GM12801 (cell line): Measurements from ENCODE around the gene FIBIN.

Experiments
- TF ChIP-seq, protein P1 (sequence below): IDR thresholded peaks from one replicate; pipeline ENCODE4 v1.5.1; 2011; ENCODE audit warnings: control low read depth; ENCODE audit not compliant: insufficient read length; ENCODE audit errors: extremely low read depth

FIBIN gene

DNA sequence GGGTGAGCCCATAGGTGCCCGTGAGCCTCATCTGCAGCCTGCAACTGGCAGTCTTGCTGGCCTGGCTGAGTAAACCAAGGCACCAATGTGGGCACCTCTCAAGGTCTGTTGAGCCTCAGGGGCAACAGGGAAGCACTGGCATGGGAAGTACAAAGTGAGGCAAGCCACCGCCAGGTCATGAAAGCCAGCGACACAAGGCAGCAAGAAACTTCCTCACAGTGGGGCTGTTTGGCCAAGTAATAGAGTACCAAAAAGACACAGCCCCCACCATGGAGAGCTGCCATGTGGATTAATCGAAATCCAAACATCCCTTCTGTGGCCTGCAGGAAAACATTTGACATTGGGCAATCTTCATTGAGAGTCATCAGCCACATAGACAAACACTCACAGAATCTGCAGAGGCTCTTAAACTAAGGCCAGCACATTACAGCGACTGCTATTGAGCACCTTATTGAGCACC, 43.6 kb upstream of the FIBIN start:
- TF ChIP-seq, protein P1, sequence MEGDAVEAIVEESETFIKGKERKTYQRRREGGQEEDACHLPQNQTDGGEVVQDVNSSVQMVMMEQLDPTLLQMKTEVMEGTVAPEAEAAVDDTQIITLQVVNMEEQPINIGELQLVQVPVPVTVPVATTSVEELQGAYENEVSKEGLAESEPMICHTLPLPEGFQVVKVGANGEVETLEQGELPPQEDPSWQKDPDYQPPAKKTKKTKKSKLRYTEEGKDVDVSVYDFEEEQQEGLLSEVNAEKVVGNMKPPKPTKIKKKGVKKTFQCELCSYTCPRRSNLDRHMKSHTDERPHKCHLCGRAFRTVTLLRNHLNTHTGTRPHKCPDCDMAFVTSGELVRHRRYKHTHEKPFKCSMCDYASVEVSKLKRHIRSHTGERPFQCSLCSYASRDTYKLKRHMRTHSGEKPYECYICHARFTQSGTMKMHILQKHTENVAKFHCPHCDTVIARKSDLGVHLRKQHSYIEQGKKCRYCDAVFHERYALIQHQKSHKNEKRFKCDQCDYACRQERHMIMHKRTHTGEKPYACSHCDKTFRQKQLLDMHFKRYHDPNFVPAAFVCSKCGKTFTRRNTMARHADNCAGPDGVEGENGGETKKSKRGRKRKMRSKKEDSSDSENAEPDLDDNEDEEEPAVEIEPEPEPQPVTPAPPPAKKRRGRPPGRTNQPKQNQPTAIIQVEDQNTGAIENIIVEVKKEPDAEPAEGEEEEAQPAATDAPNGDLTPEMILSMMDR, result no peak

DNA sequence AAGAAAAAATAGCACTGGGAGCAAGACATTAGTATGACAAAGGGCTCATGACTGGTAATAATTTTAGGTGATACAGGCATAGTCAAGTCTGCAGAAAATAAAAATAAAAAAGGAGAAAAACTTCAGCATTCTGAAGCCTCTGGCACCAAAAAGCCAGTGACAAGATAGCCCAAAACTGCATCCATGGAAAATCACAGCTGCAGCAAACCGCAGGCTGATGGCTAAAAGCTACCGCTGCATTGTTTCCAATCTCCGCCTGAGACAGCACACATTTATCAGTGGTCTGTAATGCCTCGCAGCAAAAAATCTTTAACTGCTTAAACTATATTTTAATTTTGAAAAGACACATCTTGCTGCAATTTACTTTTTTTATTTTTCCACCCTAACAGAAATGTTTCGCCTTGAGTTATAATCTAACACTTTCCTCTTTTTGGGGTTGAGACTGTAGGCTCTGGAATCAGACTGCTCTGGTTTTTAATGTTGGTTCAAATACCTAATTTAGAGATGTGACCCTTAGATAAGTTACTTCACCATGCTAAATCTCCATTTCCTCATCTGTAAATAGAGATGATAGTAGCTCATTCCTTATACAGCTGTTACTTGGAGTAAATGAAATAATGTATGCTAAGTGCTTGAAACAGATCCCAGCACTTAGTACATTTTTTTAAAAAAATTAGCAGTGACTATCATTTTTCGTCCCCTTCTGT, 42.0 kb upstream of the FIBIN start:
- TF ChIP-seq, protein P1, result no peak

DNA sequence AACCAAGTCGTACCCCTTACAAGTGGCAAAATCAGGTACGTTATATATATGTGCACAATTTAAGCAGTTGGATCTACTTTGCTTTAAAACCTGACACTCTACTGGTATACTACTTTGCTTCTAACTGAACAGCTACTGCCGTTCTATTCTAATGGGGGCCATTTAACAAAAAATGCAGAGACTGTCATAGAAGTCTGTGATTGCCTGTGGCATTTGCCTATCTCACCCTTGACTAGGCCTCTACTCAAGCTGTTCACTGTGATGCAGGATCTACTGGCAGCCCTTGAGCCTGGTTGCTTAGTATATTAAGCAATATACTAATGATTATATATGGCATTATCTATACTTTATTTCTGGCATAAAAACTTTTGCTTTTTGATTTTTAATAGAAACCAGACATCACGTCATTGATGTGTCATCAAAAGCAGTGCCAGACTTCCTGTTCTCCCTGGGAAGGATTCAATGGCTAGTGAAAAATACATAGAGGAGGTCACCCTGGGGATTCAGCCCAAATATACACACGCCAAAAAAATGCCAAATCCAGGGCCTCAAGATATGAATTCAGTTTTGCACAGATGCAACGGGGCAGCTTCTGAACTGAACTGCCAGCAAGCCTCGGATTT, 40.0 kb upstream of the FIBIN start:
- TF ChIP-seq, protein P1, result no peak

DNA sequence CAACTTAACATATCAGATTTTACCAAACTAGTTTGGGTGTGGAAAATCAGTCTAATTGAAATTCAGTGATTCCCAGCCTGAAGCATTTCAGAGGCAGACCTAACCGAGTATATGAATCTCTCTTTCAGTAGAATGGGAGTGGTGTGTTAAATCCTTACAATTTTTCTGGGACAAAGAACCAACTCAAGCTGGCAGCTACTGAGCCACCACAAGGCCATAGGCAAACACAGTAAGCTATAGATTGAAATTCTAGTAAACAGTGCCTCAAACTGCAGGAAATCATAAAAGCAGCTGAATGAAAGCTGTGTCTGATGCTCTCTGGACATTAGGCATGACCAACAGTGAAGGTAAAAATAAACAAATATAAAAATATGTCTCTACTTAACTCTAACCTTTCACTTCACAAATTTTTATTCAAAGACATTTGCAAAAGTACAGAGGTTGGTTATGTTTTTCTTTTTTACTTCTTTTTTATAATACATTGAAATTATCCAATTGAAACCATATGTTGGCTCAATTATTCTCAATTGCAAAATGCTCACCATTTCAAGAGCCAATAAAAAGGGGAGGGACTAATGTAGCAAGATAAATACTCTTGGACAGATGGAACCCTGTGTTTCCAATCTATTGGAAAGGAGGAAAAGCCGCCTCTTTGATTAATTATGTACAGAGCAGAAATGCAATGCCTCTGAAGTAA, 35.8 kb upstream of the FIBIN start:
- TF ChIP-seq, protein P1, result no peak

DNA sequence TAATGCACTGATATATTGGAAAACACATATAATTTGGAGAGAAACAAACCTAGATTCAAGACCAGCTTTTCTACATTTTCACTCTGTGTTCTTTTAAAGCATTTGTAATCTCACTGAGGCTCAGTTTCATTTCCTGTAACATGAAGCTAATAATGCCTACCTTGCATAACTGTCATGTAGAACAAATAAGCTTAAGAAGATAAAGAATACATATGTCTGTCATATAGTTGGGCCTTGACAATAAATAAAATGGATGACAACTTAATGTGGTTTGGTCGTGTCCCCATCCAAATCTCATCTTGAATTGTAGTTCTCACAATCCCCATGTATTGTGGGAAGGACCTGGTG, 35.2 kb upstream of the FIBIN start:
- TF ChIP-seq, protein P1, result no peak

DNA sequence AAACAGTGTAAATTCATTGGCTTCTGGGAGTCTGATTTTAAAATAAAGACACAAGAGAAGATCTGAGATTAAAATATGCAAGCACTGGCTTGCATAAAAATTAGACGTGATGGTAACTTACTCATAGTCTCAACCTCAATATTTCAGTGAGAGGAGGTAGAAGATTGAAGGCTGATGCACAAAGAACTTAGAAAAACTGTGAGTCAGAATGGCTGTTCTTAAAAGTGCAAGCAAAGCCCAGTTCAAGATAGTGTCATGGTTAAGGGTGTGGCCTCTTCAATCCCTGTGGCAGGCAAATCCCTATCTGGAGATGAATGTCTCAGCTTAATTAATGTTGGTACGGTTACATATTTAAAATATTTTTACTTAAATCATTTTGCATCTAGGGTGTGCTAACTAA, 33.6 kb upstream of the FIBIN start:
- TF ChIP-seq, protein P1, result no peak

DNA sequence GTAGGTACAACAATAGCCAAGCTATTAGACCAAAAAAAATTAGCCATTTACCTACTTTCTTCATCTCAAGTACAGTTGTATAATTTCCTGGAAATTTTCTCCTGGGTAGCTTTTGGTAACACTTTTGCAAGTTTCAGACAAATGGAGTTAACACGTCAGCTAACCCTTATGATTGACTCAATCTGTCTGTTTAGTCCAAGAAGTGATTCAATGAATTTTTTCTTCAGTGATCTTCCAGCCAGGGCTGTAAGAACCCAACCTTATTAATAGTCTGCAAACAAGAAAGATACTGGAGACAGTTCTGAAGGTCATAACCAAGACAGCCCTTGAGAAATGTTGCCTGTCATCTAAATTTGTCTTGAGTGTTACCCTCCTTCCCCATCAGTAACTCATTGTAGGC, 30.1 kb upstream of the FIBIN start:
- TF ChIP-seq, protein P1, result no peak
